HEK293 (cell line): Measurements from ENCODE around the gene CCNB3.

ENCODE experiments used
- HOXA7 ChIP-seq: sonication (generic); formaldehyde crosslinking; IDR thresholded peaks from 2 replicates; pipeline ENCODE4 v1.8.1; 2022; ENCODE audit warnings: missing genetic modification reagents, borderline replicate concordance
- ZBTB1 ChIP-seq: fragments of 450-650 bp; formaldehyde crosslinking; IDR thresholded peaks from 2 replicates; pipeline ENCODE4 v1.5.1; 2016; ENCODE audit warnings: missing biosample characterization, missing genetic modification characterization
- ZBTB8A ChIP-seq: fragments of 450-650 bp; formaldehyde crosslinking; IDR thresholded peaks from 2 replicates; pipeline ENCODE4 v1.5.1; 2016; ENCODE audit warnings: missing biosample characterization, missing genetic modification characterization
- ZNF211 ChIP-seq: fragments of 450-650 bp; formaldehyde crosslinking; IDR thresholded peaks from 2 replicates; pipeline ENCODE4 v1.5.1; 2016; ENCODE audit warnings: low read depth, missing biosample characterization, missing genetic modification characterization
- ZNF426 ChIP-seq: fragments of 450-650 bp; formaldehyde crosslinking; IDR thresholded peaks from 2 replicates; pipeline ENCODE4 v1.5.1; 2017; ENCODE audit warnings: missing biosample characterization, missing genetic modification characterization, mild to moderate bottlenecking, inconsistent platforms, moderate library complexity
- ZNF48 ChIP-seq: fragments of 450-650 bp; formaldehyde crosslinking; IDR thresholded peaks from 2 replicates; pipeline ENCODE4 v1.5.1; 2016; ENCODE audit warnings: missing biosample characterization, missing genetic modification characterization
- TF ChIP-seq, protein P1 (sequence below): fragments of 450-650 bp; formaldehyde crosslinking; IDR thresholded peaks from 2 replicates; pipeline ENCODE4 v1.5.1; 2016; ENCODE audit warnings: missing biosample characterization, missing genetic modification characterization
- TF ChIP-seq, protein P2 (sequence below): fragments of 450-650 bp; formaldehyde crosslinking; IDR thresholded peaks from 2 replicates; pipeline ENCODE4 v1.5.1; 2016; ENCODE audit warnings: missing biosample characterization, missing genetic modification characterization

DNA sequence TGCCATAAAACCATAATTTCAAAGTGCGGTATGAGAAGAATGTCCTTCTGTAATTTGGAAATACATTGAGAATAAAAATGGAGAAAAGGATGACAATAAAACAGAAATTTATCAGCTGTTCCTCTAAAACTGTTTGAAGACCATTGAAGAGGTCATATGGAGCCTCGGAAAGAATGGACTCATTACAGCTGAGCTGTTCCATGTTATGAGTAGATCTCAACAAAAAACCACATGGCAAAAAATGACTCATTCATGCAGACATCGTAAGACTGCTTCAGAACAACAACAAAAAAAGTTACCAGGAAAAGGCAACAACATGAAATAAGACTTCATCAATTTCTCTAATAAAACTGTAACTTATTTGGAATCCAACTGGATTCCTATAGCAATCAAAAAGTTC is 43.4 kb upstream of the CCNB3 start:
- no peak for TF ChIP-seq HOXA7 (CRISPR knock-in tag)
- TF ChIP-seq, protein P1, sequence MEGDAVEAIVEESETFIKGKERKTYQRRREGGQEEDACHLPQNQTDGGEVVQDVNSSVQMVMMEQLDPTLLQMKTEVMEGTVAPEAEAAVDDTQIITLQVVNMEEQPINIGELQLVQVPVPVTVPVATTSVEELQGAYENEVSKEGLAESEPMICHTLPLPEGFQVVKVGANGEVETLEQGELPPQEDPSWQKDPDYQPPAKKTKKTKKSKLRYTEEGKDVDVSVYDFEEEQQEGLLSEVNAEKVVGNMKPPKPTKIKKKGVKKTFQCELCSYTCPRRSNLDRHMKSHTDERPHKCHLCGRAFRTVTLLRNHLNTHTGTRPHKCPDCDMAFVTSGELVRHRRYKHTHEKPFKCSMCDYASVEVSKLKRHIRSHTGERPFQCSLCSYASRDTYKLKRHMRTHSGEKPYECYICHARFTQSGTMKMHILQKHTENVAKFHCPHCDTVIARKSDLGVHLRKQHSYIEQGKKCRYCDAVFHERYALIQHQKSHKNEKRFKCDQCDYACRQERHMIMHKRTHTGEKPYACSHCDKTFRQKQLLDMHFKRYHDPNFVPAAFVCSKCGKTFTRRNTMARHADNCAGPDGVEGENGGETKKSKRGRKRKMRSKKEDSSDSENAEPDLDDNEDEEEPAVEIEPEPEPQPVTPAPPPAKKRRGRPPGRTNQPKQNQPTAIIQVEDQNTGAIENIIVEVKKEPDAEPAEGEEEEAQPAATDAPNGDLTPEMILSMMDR = no peak
- TF ChIP-seq ZBTB8A (tag by site-specific recombination) = no peak
- TF ChIP-seq, protein P2, sequence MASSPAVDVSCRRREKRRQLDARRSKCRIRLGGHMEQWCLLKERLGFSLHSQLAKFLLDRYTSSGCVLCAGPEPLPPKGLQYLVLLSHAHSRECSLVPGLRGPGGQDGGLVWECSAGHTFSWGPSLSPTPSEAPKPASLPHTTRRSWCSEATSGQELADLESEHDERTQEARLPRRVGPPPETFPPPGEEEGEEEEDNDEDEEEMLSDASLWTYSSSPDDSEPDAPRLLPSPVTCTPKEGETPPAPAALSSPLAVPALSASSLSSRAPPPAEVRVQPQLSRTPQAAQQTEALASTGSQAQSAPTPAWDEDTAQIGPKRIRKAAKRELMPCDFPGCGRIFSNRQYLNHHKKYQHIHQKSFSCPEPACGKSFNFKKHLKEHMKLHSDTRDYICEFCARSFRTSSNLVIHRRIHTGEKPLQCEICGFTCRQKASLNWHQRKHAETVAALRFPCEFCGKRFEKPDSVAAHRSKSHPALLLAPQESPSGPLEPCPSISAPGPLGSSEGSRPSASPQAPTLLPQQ (tag by site-specific recombination) = no peak
- TF ChIP-seq ZNF211 = no peak
- TF ChIP-seq ZNF426 (tag by site-specific recombination) = no peak
- no peak for TF ChIP-seq ZNF48 (tag by site-specific recombination)
- TF ChIP-seq ZBTB1 = no peak
